Stimulated activated CD8-positive, alpha-beta memory T cell treated with anti-CD3 and anti-CD28 coated beads, Interleukin-7, amount 100 ng/mL, for 1 hour (primary cell): Measurements from ENCODE around the gene ZFAND5.

Source experiments
- DNase-seq, 2 donors: peaks; one replicate each; pipeline ENCODE4 v3.0.0-alpha.2; 2020; ENCODE audit warnings: low read depth in 2 of 2

The ZFAND5 gene

DNA sequence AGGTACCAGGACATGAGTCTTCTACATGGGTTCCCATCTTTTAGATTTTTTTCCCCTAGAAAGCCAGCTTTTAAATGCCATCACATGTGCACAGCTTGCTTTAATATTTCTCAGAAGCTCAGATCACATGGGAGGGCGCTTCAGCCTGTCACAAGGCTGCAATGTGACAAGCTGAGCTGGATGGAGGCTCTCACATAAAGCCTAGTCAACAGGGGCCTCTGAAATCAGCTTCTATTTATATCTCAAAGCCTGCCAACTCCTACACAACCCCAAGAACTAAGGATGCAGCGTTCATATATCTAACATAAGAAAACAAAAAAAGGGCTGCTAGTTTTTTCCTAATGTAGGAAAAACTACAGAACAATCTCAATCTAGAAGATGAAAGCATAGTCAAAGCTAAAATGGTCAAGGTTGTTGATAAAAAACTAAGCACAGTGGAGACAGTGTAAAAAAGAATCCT lies 2.3 kb downstream of the ZFAND5 start:
- peak in 1 of 2 donors; percentile 8 for DNase-seq

DNA sequence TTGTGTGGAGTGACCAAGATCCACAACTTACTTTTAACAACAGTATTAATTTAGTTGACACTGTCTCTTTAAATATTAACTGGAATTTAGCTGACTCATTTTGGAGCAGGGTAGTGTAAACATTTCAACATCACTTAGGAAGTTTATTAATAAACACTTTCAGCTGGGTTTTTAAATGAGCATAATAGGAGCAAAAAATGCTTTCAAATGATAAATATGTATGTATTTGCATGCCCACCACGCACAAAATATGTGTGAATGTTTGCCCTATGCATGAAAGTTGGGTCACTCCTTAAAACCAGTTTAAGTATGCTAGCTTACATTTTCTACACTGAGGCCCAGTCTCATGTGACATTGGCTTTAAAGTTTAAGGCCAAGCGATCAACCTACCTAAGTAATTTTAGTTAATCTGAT lies 2.9 kb downstream of the ZFAND5 start:
- DNase-seq: no peak

DNA sequence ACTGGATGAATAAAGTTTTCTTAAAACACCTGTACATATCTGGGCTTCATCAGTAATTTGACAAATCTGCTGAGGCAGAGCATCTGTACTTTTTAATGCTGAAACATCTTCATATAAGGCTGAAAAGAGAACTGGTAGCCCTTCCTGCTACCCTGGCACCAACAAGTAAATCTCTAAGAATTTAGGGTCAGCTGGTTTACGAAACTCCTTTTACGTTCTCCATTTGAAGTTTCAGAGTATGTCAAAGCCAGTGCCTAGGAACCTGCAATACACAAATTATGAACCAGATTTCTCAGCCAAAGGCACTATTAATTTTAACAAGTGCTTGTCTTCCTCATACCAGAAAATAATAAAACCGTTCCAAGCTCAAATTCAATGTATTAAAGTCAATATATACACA lies 3.8 kb downstream of the ZFAND5 start:
- no peak for DNase-seq

DNA sequence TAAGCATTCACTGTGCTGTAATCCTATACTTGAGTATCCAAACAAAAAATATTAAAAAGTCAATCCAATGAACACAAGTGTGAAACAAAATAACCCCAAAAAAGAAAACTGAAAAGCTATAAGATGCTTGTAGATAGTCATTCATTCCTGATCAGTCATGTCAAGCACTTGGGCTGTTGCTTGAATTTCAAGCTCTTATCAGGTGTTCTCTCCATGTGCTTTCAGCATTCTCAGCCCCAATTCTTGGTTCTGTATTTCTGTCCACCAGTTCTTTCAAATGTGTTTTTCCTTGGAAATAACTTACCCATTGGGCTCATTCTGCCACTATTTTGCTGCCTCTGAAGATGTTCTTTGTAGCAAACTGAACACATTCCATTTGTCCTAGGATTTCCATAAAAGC lies 4.7 kb downstream of the ZFAND5 start:
- no peak for DNase-seq

DNA sequence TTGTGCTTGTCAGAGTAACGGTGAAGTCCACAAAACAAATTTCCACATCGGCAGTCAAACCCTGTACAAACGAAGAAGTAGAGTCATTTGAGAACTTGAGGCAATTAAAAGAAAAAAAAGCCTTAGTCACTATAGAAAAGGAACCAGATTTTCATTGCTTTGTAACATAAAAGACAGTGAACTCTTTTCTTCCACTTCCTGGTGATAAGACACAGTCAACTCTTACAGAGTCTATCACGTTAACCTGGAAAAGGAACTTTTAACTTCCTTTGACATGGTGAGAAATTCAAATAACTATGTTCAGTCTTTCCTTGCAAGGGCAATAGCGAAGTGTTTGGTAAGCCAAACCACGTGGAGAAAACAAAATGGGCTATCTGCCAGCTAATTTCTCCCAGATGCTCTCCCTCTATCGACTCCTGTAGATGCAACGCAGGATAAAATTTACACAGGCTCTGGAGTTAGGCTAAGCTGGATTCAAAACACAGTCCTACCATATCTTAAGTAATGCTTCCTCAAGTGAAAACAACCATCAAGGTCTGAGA lies 8.9 kb downstream of the ZFAND5 start:
- no peak for DNase-seq

DNA sequence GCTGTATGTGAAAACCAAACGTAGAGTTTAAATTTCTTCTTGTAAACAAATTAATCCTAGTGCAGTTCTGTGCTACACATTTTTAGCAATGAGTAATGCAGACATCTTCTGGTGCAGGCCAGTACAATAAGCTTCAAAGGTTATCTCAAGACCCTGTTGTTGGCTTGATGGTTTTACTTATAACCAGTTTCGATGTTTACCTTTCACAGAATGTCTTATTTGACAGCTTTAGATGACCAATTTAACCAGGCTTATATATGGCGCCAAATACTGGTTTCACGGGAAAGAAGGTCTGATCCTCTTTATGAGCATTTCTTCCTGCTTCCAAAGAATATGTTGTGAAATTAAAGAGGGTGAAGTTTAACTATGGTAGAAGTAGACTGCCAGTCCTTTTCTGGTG lies 9.9 kb downstream of the ZFAND5 start:
- no peak for DNase-seq

DNA sequence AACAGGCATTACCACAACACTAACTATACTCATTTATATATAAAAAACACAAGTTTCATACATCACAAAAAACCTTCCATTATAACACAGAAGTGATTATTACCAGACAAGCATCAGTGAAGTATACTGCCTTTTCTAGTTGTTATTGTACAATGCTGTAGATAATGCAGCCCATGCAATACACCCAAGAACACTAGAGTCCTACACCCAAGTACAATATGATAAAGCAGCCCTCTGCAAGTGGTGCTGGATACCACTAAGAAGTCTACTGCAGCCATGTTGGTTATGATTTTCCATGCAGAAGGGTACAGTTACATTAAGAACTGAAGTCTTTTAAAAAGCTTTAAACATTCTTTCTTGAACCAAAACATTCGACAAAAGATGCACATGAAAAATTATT lies 10.3 kb downstream of the ZFAND5 start:
- DNase-seq: no peak

DNA sequence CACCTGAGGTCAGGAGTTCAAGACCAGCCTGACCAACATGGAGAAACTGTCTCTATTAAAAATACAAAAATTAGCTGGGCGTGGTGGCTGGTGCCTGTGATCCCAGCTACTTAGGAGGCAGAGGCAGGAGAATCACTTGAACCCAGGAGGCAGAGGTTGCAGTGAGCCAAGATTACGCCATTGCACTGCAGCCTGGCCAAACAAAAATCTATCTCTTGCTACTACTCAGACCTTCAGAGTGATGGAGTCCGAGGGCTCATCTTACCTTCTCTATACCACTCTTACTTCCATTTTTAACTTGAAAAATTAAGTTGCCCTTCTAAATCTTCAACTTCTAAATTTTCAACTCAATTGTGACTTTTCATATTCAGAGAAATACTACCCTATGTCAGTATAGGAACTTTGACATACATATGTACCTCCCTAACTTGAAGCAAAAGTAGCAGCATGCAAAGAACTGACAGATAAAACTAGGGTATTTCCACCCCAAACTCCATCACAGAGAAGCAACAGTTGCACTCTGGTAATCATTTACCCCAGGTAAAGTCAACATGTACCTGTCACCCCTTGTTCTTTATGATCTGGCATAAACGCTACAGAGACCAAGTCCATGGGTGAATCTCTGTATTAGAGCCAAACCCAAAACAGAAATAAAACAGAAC lies 11.4 kb downstream of the ZFAND5 start:
- no peak for DNase-seq

DNA sequence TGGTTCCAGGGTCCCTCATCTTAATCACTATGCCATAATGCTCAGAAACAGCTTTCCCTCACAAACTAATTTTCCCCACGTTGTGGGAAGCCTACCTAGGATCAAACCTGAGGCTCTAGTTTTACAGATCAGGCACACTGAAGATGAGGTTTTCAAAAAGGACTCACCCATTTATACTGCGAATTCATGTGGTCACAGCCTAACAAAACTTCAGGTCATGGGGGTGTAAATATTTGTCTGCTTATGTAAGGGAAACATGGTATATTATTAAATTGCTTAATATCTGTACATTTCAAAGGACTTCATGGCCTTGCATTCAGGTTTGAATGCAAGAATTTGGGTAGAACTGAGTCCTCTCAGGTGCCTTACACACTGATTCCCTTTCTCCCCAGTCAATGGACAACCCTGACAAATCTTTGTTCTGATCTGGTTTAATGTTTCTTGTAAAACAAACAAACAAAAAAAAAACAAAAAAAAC lies 12.1 kb downstream of the ZFAND5 start:
- DNase-seq: no peak

DNA sequence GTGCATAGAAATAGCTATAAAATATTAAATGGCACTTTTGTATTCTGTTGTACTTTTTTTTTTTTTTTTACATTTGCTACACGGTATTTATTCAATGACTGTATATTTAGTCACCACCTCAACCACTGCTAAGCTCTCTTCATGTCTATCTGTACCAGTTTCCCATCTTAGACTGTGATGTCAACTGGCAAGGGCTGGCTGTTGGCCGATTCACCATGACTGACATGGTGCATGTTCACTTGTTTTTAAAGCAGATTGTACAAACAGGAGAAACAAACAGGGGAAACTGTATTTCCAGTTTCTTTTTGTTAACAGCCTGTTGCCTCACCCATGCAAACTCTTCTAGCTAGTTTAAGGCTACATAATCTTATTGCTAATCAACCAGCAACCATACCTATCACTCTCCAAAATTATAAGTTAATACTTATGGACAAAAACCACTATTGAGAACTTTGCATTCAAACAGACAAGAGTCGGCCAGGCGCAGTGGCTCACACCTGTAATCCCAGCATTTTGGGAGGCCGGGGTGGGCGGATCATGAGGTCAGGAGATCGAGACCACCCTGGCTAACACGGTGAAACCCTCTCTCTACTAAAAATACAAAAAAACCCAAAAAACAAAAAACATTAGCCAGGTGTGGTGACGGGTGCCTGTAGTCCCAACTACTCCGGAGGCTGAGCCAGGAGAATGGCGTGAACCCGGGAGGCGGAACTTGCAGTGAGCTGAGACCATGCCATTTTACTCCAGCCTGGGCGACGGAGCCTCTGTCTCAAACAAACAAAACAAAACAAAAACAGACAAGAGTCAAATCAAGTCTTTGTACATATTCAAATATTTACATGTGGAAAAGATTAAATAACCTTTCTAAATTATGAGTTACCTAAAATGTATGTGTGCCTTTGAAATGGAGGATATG lies 13.2 kb downstream of the ZFAND5 start:
- no peak for DNase-seq

DNA sequence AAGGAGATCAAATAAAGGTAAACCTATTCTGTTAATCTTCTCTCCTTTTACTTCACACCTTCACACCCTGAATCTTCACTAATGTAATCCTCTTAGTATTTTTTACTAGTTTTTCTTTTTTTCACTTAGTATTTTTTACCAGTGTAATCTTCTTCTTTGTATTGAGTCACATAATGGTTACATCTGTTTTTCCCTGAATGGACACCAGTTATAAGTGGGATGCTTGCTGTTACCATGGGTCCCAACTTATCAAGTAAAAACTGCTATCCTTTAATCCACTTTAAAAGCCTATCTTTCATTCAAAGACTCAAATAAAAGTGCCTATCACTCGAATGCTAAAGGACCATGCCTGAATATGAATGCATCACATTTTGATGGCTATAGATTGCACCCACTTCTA lies 15.1 kb downstream of the ZFAND5 start:
- DNase-seq: no peak

DNA sequence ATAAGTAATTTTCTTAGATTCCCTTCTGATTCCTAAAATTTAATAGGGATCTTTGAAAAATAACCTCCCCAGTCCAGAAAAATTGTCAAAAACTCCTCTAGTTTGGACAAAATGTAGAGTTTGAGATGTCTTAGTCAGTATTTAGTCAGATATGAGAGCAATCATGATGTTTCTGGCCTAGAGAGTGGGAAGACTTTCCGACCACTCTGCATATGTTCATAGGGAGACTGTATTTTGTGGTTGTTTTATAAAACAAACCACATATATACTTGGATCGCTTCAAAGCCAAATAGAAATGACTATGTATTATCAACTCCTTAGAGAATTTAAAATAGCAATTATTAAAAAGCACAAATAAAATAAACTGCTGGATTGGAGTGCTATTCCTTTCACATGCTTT lies 15.8 kb downstream of the ZFAND5 start:
- DNase-seq: no peak

DNA sequence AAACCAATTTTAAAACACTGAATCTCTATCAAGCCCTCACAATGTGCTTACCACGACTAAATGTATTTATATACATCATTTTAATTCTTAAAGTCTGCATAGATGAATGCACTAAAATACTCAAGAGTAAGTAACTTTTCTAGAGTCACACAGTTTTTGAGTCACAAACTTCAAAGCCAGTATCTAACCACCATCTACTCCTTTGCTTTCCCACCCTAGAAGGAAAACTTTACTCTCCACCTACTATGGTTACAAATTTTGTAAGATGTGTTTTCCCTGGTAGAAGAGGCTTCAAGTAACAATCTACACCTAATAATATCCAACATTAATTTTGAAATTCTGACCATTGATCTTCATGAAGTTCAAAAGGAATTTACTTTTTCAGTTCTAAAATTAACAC lies 18.7 kb downstream of the ZFAND5 start:
- DNase-seq: no peak

DNA sequence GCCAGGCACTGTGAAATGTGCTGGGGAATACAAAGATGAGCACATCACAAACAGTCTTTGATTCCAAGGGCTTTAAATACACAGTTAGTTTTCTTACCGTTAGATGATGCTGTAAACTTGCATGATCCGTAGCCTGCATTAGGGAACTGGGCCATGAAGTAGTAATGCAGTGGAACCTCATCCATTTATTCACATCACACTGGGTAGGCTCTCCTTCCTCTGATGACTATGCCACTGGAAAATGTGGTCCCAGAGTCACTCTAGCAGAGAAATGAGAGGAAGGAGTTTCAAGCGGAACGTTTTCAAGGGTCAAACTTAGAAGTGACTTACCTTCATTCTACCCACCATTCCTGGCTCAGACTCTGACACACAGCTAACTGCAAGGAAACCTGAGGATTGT lies 26.4 kb downstream of the ZFAND5 start:
- no peak for DNase-seq

DNA sequence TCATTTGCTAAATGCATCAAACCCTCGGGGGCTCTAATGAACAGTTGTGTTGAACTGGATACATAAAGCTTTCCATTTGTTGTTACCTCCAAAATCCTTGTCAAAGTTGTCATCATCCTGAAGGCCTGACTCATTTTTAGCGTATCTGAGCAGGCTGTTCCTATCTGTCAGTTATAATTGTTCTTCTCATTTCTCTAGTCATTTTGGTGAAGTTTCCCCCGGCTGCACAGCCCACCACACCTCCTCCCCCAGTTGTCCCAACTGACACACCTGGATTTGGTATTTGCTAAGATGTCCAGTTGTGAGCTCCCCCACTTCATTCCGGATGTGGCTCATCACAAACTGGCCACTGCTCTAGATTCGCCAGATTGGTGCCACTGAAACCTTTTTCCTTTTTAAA lies 27.7 kb downstream of the ZFAND5 start:
- no peak for DNase-seq

DNA sequence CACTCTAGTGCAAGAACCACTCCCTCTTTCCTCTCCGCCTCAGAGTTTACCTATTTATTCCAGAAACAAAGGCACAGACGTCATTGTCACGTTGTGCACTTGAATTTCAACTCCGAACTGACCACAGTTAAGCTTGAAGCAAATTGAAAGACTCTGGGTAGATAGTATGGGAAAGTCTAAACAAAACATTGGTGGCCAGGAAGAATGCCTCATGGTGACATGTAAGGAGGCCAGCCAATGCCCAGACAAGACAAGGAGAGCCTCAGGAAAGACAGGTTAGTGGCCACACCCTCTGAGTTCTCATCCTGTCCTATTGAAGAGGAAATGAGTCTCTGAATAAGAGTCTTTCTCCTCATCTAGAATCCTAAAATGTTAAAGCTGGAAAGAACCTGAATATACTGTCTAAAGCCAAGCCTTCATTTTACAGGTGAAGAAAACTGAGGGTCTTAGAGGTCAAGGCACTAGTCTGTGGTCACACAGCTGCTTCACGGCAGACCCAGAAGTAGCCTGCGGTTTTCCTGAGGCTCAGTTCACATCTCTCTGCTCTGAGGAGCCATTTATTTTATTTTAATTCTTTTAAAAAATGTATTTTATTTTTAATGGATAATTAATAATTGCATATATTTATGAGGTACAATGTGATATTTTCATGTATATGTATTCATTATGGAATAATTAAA lies 30.2 kb downstream of the ZFAND5 start:
- DNase-seq: no peak

DNA sequence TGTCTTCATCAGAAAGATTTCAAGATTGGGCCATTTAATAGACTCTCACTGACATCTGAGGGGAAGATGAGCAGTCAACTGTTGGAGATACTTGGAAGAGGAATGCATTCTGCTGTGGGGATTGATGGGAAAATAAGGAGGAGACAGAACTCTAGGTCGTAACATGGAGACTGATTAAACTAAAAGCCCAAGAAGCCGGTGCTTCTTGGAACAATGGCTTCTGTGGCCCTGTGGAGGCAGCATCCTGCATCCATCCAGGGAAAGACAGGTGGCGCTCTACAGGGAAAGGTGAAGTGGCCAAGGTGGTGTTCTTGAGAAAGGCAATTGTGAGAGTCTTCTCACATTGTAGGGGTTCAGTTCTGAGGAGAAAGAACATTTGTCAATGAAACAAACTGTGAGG lies 31.3 kb downstream of the ZFAND5 start:
- DNase-seq: no peak

DNA sequence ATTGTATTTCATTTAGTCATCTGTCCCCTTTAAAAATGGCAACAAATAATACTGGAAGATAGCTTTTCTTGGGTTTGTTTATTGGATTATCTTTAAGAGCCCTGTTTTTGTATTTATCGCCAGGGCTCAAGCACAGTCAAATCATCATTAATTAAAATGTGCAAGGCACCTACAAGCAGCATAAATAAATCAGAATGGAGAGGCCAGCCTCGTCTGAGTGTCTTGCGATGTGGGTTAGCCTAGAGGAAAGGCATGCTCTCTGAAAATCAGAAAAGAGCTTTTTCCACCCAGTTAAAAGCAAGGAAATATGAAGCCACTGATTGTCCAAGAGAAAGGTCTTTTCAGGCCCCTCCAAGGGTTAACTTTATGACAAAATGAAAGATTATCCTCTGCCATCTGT lies 31.8 kb downstream of the ZFAND5 start:
- DNase-seq: no peak

DNA sequence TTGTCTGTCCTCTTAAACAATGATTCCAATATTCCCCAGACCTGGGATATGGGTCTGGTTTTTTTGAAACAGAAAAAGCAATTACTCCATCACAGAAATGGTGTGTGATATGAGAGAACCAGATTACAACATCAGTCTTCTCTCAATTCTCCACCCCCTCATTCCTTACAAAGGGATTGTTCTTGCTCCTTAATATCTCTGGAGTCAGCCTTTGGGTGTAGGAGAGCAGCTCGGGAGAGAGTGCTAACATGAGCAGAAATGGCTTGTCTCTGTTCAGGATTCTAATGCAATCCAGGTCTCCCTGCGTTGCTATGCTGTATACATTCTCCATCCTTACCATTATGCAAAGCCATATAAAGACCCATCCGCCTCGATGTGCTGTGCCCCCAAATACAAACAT lies 32.7 kb downstream of the ZFAND5 start:
- DNase-seq: no peak

DNA sequence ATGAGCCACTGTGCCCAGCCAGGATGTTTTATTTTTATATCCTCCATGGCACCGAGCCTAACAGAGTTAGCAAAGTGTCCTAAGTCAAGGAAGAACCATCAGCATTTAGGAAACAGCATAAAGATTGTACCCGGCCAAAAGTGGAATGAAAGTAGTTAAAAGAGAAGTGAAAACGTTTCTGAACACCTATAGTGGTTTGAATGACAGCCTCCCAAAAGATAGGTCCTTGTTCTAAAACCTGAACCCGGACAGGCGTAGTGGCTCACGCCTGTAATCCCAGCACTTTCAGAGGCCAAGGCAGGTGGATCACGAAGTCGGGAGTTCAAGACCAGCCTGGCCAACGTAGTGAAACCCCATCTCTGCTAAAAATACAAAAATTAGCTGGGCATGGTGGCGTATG lies 37.4 kb downstream of the ZFAND5 start:
- no peak for DNase-seq

DNA sequence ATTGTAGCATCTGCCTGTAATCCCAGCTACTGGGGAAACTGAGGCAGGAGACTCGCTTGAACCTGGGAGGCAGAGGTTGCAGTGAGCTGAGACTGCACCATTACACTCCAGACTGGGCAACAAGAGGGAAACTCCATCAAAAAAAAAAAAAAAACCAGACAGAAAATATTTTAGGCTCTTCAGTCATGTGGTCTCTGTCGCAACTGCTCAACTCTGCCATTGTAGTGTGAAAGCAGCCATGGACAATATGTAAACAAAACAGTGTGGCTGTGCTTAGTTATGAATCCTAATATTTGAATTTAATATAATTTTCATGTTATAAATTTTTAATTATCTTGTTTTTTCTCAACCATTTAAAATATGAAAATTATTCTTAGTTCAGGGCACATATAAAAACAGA lies 38.4 kb downstream of the ZFAND5 start:
- DNase-seq: no peak

DNA sequence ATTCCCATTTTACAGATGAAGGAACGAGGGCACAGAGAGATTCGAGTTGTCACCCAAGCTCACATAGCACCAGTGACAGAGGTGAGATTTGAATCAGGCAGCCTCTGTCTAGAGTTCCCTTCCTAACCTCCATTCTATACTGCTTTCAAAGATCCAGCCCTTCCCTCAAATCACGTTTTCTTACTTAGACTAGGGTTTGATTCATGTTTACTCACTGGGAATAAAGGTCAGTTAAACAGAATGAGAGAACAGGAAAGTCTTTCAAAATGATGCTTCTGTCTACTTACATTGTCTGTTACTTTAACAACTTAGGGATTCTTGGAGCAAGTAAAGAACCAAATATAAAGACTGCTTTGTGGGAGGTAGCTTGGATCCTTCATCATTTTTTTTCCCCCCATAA lies 40.0 kb downstream of the ZFAND5 start:
- no peak for DNase-seq
